IgD-negative memory B cell (primary cell): ENCODE measurements around the gene MMP25. TPM values are rescaled to one million over a fixed set of nuclear protein-coding genes. Genes with fewer than 3 reads are reported as not detected.

Source experiments
- H3K27ac Mint-ChIP-seq, 3 donors: one replicate each; pipeline ENCODE4 v1.8.0; 2020 to 2022; ENCODE audit warnings: mild to moderate bottlenecking in 3 of 3, mixed read lengths in 3 of 3, moderate library complexity in 1 of 3
- H3K27me3 Mint-ChIP-seq: one replicate; pipeline ENCODE4 v1.8.0; 2021; ENCODE audit warnings: mixed read lengths
- H3K36me3 Mint-ChIP-seq: one replicate; pipeline ENCODE4 v1.8.0; 2020; ENCODE audit warnings: mild to moderate bottlenecking, mixed read lengths
- H3K4me1 Mint-ChIP-seq, 3 donors: one replicate each; pipeline ENCODE4 v1.8.0; 2020 to 2022; ENCODE audit warnings: mixed read lengths in 3 of 3, mild to moderate bottlenecking in 1 of 3
- H3K4me3 Mint-ChIP-seq, 4 donors: one replicate each; pipeline ENCODE4 v1.8.0; 2020 to 2022; ENCODE audit warnings: mild to moderate bottlenecking in 4 of 4, mixed read lengths in 4 of 4, moderate library complexity in 3 of 4
- H3K9me3 Mint-ChIP-seq, 3 donors: one replicate each; pipeline ENCODE4 v1.8.0; 2020 to 2021; ENCODE audit warnings: mixed read lengths in 3 of 3, mild to moderate bottlenecking in 1 of 3
- polyA plus RNA-seq: library from polyadenylated mRNA; unstranded; fragments of 300-500 nt; fragmentation: Illumina TruSeq; gene quantifications from one replicate; pipeline ENCODE4 v1.2.3, GENCODE V29; 2021

Gene MMP25
- polyA plus RNA-seq, 1 donor from 2014 or later: 0.40 TPM

DNA sequence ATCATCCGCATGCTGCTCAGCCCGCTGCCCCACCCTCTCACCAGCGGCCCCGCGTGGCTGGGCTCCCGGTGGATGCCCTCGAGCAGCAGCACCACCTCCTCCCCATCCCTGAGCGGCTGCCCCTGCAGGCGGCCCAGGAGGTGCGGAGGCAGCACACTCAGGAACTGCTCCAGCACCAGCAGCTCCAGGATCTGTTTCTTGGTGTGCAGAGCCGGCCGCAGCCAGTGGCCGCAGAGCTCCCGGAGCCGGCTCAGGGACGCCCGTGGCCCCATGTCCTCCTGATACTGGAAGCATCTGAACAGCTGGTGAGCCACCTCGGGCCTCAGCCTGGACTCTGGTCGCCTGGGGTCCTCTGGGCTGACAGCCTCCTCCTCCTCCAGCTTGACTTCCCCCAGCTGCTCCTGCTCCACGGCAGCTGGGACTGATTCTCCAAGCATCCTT lies 46.2 kb downstream of the MMP25 start:
- Mint-ChIP-seq H3K4me3 (no peak overlapping the region), H3K4me1 (peaks cover 12 to 16% (median 13%) of the 10 kb centered on the region in 3 donors), H3K27me3 (peaks cover 3% of the 10 kb centered on the region), H3K27ac (no peak overlapping the region), H3K9me3 (no peaks in the 10 kb centered on the region), H3K36me3 (no peaks in the 10 kb centered on the region)

DNA sequence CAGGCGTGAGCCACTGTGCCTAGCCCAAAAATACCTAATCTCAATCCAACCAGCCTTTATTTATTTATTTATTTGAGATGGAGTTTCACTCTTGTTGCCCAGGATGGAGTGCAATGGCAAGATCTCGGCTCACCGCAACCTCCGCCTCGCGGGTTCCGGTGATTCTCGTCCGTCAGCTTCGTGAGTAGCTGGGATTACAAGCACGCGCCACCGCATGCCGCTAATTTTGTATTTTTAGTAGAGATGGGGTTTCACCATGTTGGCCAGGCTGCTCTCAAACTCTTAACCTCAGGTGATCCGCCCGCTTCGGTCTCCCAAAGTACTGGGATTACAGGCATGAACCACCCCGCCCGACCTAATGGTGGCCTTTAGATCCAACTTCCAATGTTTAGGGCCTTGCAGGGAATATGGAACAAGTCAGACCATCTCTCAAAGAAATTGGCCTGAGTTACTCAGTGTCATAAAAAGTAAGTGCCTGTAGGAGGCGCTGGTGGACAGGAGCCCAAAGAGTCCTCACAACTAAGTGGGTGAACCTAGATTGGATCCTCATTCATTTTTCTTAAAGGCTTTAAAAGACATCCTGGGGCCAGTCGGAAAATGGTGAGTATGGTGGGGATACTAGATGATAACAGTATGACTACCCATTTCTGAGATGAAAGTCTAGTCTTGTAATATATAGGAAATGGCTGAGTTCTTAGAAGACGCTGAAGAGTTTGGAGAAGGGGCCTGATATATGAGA lies 48.1 kb downstream of the MMP25 start:
- no peaks in the 10 kb centered on the region for H3K9me3 Mint-ChIP-seq
- no peaks in the 10 kb centered on the region for H3K36me3 Mint-ChIP-seq
- no peaks in the 10 kb centered on the region for H3K27me3 Mint-ChIP-seq
- peaks cover 13 to 17% (median 16%) of the 10 kb centered on the region in 3 donors for H3K4me1 Mint-ChIP-seq
- H3K27ac Mint-ChIP-seq: peak overlapping the region; percentile 47 to 83 (median 59)
- H3K4me3 Mint-ChIP-seq: peak overlapping the region in 1 of 4 donors; percentile 0

DNA sequence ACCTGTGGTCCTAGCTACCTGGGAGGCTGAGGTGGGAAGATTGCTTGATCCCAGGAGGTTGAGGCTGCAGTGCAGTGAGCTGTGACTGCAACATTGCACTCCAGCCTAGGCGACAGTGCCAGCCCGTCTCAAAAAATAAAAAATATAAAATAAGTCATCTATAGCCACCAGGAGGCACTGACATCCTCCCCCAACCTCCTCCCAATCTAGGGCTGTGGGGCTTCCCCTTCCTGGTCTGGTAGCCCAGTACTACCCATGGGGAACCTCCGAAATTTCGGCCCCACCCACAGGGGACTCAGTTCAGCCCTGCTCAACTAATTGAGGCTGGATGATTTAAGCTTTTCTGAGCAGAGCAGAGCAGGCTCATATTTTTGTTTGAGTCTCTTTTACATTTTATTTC lies 49.5 kb downstream of the MMP25 start:
- no peaks in the 10 kb centered on the region for H3K9me3 Mint-ChIP-seq
- H3K4me3 Mint-ChIP-seq: peak overlapping the region in 2 of 4 donors; percentile 61 to 73
- peak overlapping the region in 1 of 3 donors; percentile 85 for H3K27ac Mint-ChIP-seq
- no peaks in the 10 kb centered on the region for H3K36me3 Mint-ChIP-seq
- H3K4me1 Mint-ChIP-seq: peaks cover 17 to 26% (median 22%) of the 10 kb centered on the region in 3 donors
- H3K27me3 Mint-ChIP-seq: no peaks in the 10 kb centered on the region

DNA sequence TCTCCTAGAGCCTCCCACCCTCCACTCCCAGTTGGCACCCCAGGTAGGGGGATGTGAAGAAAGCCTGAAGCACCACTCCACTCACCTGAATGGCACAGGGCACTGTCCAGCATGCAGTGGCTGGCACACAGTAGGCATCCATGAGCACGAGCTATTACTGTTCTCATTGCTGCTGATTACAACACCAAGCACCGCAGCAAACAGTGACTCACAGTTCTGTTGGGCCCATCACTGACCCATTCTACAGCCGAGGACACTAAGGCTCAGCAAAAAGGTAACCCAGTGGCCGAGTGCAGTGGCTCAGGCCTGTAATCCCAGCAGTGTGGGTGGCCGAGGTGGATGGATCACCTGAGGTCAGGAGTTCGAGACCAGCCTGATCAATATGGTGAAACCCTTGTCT lies 50.0 kb downstream of the MMP25 start:
- H3K9me3 Mint-ChIP-seq: no peaks in the 10 kb centered on the region
- no peaks in the 10 kb centered on the region for H3K36me3 Mint-ChIP-seq
- no peaks in the 10 kb centered on the region for H3K27me3 Mint-ChIP-seq
- peak overlapping the region in 1 of 3 donors; percentile 85 for H3K27ac Mint-ChIP-seq
- H3K4me3 Mint-ChIP-seq: no peak overlapping the region
- peaks cover 21 to 29% (median 26%) of the 10 kb centered on the region in 3 donors for H3K4me1 Mint-ChIP-seq

DNA sequence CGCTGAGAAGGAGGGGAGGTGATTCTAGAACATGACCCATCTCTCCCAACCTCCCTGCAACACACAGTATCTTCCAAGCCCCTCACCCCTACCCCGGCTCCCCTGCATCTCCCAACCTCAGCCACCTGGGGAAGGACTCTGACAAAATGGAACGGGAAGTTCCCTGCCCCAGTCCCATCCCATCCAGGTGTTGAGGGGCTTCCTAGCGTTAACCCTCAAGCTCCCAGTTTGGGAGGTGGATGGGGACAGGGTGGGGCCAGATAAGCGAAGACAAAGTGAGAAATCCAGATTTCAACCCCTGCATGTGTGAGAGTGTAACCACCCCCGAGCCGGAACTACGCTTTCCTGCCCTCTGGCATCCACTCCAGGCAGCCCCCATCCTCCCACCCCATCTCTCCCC lies 50.9 kb downstream of the MMP25 start:
- no peak overlapping the region for H3K27ac Mint-ChIP-seq
- peaks cover 28 to 30% (median 30%) of the 10 kb centered on the region in 3 donors for H3K4me1 Mint-ChIP-seq
- H3K4me3 Mint-ChIP-seq: no peak overlapping the region
- H3K27me3 Mint-ChIP-seq: no peaks in the 10 kb centered on the region
- H3K36me3 Mint-ChIP-seq: no peaks in the 10 kb centered on the region
- H3K9me3 Mint-ChIP-seq: no peaks in the 10 kb centered on the region

DNA sequence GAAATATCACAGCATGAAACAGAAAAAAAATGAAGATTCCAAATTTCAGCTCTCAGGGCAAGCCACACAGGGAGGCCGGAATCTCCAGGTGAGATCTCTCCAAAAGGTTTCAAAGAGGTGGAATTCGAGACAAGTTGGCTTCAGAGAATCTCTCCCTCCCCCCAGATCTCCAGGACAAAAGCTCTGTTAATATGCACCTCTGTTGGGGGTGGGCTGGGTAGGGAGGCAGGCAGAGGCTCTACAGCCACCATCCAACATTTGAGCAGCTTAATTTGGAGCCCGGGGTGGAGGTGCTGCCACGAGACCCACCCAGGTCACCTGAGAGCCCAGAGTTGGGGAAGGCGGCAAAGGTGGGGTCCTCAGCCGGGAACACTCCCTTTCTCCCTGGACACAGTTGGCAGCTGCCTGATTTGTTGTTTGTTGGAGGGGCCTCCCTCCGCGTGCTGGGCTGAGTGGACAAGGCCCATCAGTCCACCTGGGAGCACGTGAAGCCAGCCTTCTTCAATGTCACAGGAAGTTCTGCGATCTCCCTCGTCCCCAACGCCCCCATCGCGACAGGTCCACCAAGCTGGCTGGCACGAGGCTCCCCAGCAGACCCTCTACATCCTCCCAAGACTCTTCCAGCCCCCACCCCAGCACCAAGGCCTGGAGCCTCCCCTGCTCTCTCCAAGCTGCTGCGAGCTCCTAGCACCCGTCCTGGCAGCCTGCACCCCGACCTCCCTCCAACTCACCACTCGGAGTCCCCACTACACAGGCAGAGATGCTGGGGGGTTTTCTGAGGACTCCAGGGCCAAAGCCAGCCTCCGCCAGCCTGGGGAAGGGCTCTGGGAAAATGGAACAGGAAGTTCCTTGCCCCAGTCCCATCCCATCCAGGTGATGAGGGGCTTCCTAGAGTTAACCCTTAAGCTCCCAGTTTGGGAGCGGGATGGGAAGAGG lies 52.4 kb downstream of the MMP25 start, which contains the start of gene ZSCAN10:
TSS of gene ZSCAN10 (minus strand) at position 836 of the 936 bp plus-strand sequence. CDS start 6,357 bp downstream, outside the sequence.
- Mint-ChIP-seq H3K4me1 (peaks cover 26 to 36% (median 36%) of the 10 kb centered on the region in 3 donors), H3K27ac (peak within 1 kb of the TSS; percentile 78 to 95 (median 84)), H3K36me3 (no peaks in the 10 kb centered on the region), H3K27me3 (no peaks in the 10 kb centered on the region), H3K9me3 (no peaks in the 10 kb centered on the region), H3K4me3 (peak within 1 kb of the TSS; percentile 77 to 93 (median 88))

DNA sequence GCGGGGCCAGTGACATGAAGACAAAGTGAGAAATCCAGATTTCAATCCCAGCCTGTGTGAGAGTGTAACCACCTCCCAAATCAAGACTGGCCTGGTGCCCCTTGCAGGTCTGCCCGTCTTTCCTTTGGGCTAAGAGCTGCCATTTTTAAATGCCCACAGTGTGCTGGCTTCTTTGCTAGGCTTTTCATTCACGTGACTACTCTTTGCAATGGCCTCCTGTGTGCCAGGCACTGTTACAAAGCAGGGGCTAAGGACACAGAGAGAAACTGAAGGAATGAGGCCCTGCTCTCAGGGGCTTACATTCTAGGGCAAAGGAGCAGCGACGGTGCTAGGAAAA lies 53.0 kb downstream of the MMP25 start:
- Mint-ChIP-seq H3K9me3 (no peaks in the 10 kb centered on the region), H3K4me1 (peaks cover 26 to 38% (median 36%) of the 10 kb centered on the region in 3 donors), H3K27ac (peak overlapping the region in 1 of 3 donors; percentile 63), H3K36me3 (no peaks in the 10 kb centered on the region), H3K27me3 (no peaks in the 10 kb centered on the region), H3K4me3 (peak overlapping the region in 2 of 4 donors; percentile 12 to 84)

DNA sequence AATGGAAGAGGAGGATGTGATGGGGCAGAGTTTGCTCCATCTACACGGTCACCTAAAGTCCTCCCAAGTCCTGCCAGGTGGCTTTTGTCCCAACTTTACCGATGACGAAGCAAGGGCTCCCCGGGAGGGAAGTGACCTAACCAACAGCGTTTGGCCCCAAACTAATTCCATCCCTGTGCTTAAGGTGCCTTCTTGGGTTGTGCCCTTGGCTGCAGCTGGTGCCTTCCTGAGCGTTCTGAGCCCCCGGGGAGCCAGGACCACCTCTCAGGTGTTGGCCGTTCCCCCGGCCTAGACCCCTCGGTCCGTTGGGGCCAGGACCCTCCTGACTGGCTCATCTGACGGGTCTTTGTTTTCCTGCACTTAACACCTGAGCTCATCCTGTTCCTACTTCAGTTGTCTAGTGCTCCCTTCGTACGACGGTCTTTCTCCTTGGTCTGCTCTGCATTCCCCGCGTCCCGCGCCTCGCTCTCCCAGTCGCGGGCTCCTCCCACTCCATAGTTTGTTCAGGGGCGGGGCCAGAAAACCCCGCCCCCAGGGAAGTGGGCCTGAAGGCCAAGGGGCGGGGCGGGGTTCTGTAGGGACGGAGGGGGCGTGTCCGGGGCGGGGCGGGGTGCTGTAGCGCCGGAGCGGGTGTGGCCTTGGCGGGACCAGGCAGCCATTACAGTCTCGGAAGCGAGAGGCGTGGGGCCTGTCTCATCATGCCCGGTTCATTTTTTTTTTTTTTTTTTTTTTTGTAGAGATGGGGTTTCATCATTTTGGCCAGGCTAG lies 53.6 kb downstream of the MMP25 start:
- Mint-ChIP-seq H3K27ac (peak overlapping the region; percentile 63 to 95 (median 84)), H3K4me3 (peak overlapping the region; percentile 77 to 93 (median 88)), H3K27me3 (no peaks in the 10 kb centered on the region), H3K36me3 (no peaks in the 10 kb centered on the region), H3K9me3 (no peaks in the 10 kb centered on the region), H3K4me1 (peaks cover 22 to 33% (median 30%) of the 10 kb centered on the region in 3 donors)

DNA sequence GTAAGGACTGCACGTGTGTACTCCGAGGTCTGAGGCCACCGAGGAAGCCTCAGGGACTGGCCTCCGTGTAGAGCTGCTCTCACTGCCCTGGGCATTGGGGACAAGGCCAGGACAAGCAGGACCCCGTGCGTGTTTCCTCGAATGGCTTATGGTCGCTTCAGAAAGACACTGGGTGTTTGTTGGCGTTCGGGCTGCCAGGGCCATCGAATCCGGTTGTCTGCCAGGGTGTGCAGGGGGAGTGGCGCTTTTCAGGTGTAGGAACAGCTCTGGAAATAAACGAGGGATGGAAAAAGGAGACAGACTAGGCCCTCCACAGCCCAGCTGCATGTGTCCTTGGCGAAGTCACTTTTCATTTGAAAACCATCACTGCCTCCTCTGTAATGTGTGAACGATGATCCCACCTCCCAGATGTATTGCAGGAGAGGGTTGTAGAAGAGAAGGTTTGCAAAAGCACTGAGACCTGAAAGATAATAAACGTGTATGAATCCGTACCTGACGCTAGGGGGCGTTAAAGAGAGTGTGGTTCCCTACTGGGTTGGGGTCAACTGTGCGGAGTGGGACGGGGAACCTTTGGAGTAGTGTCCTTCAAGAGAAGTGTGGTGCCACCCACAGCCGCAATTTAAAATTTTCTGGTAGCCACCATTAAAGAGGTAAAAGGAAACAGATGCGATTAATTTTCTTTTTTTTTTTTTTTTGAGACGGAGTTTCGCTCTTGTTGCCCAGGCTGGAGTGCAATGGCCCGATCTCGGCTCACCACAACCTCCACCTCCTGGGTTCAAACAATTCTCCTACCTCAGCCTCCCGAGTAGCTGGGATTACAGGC lies 54.9 kb downstream of the MMP25 start:
- Mint-ChIP-seq H3K9me3 (no peaks in the 10 kb centered on the region), H3K4me3 (peak overlapping the region; percentile 77 to 92 (median 84)), H3K36me3 (no peaks in the 10 kb centered on the region), H3K27me3 (no peaks in the 10 kb centered on the region), H3K27ac (peak overlapping the region; percentile 14 to 47 (median 46)), H3K4me1 (peaks cover 24 to 32% (median 24%) of the 10 kb centered on the region in 3 donors)

DNA sequence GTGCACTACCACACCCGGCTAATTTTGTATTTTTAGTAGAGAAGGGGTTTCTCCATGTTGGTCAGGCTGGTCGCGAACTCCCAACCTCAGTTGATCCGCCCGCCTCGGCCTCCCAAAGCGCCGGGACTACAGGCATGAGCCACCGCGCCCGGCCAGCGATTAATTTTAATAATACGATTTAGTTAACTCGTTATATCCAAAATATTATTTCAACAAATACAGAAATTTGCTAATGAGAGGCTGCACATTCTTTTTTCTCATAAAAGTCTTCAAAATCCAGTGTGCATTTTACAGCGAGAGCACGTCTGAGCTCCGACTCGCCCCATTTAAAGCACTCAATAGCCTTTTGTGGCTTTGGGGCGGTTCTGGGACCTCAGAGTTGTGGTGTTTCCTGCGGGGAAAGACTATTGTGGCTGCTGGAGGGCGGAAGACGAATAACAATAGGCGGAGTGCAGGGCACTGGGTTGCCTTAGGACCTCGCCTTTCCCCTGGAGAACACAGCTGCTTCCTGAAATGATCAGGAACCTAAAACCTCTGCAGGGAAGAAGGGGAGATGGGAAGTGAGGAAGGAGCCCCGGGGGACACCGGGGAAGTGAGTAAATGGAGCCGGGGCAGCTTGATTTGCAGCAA lies 55.6 kb downstream of the MMP25 start:
- Mint-ChIP-seq H3K36me3 (no peaks in the 10 kb centered on the region), H3K27ac (peak overlapping the region; percentile 2 to 47 (median 14)), H3K27me3 (no peaks in the 10 kb centered on the region), H3K9me3 (no peaks in the 10 kb centered on the region), H3K4me1 (peaks cover 22 to 32% (median 24%) of the 10 kb centered on the region in 3 donors), H3K4me3 (peak overlapping the region; percentile 39 to 92 (median 84))

DNA sequence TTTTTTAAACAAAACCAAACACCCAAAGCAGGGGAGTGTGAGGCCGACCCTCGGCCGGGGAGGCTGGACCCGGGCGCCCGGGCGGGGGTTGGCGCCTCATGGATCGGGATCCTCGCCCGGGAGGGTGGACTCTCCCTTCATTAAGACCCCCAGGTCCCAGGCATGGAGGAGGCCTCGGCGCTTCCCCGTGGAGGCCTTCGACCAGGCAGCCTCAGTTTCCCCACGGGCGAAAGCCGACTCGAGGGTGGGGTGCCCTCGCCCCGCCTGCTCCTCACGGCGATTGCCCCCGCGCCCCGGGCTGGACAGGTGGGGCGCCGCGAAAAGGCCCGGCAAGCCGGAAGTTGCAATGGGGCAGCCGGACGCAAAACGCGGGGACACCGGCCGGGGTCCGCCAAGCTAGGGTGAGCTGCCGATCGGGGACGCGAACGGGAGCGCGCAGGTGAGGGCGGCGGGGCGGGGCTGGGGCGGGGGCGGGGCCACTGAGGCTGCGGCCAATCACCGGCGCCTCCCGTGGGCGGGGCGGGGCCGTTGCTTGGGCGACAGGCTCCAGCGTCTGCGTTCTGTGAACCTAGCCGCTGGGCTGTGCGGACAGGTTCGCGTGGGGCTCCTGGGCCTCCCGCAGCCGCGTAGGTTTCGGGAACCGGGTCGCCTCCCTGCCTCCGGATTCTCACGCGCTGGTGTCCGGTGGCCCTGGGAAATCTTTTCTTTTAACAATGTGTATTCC lies 60.0 kb downstream of the MMP25 start:
- Mint-ChIP-seq H3K4me1 (peaks cover 9 to 28% (median 13%) of the 10 kb centered on the region in 3 donors), H3K36me3 (no peaks in the 10 kb centered on the region), H3K9me3 (no peaks in the 10 kb centered on the region), H3K4me3 (peak overlapping the region; percentile 78 to 91 (median 88)), H3K27ac (peak overlapping the region; percentile 45 to 86 (median 84)), H3K27me3 (no peaks in the 10 kb centered on the region)
